Stimulated activated CD4-positive, alpha-beta T cell treated with anti-CD3 and anti-CD28 coated beads, Interleukin-2, amount 100 ng/mL, for 24 hours (primary cell): ENCODE measurements around the gene ST3GAL3.
"Not testable (repeated sequence)": the region's sequence is repeated elsewhere in the genome, so short reads cannot be mapped to it uniquely, and the experiment has no call there.

ENCODE experiments used
- DNase-seq, 2 donors: peaks; one replicate each; pipeline ENCODE4 v3.0.0-alpha.2; 2020

The ST3GAL3 gene

DNA sequence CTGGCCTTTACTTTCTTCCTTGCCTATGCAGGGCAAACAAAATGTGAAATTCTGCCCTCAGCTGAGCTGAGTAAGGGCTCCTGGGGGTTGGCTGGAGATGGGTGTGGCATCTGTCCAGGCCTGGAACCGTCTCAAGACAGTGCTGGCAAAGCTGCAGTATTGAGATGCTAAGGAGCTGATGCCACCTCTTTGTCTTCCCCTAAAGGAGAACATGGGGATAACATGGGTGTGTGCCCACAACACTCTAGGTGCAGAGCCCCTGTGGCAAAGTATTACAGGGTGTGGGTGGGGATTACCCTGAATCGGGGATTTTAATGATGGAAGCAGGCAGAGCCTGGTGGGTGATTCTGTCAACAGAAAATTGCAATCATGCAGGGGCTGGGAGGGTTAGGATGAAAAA, 2.5 kb upstream of the ST3GAL3 start:
- DNase-seq = no peak

DNA sequence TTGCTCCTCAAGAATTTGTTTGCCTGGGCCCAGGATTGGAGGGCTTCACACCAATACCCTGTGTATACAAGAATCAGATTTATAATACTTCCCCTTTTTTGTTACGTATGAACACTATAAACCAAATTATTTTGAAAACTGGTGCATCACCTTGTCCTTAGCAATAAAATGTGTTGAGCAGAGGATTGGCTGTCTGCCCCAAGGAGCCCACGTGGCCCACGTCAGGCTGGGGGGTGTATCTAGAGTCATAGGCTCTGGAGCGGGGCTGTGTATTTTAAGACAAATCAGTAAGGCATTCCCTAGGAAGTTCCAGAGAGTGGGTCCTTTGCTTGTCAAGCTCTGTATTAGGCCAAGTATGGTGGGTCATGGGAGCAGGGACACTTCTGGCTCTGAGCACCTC, 2.0 kb upstream of the ST3GAL3 start:
- no peak for DNase-seq

DNA sequence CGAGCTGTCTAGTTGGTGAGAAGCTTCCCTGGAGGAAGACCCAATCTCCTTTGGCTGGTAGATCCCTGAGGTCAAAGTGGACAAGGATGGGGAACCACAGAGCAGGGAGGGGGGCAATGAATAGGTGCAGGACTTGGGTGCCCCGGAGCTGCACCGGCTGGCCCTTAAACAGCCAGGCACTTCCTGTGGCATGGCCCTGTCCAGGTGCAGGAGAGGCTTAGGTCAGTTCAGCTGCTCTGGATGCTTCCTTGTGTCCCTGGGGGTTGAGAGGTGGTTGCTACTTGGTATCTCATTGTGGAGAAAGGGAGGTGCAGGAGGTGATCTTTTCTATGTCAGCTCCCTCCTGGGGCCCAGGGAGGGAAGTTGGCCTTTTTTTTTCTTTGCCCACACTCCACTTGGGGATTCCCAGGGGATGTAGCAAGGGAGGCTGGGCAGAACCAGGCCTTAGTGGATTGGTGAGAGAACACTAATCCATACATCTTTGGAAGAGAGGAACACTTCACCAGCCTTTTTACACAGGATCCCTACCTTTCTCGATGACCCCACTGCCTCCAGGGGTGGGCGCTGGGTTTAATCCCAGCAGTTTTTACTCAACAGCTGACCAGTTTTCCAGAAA, 1.2 kb upstream of the ST3GAL3 start:
- DNase-seq = no peak

DNA sequence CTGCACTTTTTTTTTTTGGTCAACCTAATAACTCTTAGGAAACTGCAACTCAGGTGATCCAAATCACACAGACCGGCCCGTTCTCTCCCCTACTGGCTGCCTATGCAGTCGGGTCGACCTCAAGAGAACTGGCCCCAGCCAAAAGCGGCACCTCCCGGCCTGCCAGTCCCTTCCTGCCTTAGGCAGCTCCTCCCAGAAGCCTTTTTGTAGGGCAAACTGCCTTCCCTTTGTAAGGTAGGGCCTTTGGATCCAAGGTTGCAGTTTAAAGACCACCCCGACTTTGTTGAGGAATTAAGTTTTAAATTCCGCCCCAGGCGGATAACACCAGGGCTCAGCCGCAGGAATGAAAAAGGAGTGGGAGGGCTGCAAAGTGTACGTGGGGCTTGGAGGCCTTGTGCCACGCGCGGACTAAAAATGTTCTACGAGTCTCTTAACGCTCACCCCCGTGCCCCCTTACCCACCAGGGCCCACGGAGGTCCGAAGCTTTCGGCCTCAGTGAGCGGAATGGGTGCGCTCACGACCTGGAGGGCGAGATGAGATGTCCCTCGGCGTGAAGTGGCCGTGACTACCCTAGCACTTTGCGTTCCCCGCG, 642 bp upstream of the ST3GAL3 start:
- peak; percentile 30 to 46 for DNase-seq

DNA sequence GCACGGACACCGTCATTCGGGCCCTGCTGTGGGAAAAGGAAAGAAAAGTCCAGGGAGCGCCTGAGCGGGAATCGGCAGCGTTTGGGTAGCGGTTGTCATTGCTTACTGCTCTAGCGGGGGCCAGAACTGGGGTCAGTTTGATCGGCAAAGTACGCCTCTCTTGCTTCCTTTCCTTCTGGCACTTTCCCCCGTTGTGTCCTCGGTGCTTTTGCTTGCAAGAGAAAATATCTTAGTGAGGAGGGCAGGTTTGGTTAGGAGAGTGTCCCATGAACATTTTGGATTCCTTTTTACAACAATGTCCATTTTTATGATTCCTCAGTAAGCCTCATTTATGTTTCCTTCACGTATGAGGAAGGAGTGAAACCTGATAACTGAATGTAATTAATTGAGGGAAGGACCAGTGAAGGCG, 670 bp downstream of the ST3GAL3 start:
- no peak for DNase-seq

DNA sequence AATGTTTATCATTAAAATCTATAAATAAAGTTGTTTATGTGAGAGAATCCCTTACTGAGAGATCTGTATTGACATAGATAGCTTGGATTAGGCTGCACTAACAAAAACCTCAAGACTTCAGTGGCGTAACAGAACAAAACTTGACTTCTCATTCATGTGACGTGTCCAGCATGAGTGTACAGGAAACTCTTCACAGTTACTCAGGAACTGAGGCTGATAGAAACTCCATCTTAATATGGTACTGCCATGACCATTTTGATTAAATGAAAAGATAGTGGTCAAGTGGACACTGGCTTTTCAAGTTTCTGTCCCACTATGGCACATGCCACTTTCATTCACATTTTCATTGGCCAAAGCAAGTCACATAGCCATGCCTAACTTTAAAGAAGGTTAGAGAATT, 3.7 kb downstream of the ST3GAL3 start:
- DNase-seq = no peak

DNA sequence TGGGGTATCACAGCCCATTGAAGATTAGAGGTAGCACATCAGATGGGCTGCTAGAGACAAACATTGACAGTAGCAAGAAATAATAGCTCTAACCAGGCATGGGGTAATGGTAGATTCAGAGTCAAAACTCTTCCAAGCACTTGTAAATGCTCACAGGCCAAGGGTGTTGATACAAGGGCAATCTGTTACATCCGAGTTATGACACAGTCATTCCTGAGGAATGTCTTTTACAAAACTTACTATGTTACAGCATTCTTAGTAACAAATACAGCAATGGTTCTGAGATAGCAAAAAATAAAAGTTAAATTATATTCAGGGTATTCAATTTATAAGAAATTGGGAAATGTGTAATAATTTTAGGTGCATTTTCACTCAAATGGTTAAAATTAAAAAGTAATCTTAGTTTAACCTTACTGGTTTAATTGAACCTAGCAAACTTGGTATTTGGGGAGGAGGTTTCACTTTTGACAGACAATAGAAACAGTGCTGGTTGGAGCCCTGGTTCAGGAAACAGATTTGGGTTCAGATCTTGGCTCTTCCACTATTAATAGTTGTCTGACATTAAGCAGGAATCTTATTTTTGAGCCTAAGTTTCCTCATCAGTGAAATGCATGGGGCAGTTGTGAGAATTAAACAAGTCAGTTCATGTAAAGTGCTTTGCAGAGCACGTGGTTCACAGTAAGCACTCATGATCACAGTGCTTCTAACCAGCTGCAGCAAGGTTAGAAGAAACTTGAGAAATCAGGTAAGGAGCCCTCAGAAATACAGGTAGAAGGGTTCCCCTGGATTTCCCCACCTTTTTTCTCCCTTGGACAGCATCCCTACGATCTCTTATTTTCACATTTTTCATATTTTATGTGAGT, 4.4 kb downstream of the ST3GAL3 start:
- DNase-seq = no peak

DNA sequence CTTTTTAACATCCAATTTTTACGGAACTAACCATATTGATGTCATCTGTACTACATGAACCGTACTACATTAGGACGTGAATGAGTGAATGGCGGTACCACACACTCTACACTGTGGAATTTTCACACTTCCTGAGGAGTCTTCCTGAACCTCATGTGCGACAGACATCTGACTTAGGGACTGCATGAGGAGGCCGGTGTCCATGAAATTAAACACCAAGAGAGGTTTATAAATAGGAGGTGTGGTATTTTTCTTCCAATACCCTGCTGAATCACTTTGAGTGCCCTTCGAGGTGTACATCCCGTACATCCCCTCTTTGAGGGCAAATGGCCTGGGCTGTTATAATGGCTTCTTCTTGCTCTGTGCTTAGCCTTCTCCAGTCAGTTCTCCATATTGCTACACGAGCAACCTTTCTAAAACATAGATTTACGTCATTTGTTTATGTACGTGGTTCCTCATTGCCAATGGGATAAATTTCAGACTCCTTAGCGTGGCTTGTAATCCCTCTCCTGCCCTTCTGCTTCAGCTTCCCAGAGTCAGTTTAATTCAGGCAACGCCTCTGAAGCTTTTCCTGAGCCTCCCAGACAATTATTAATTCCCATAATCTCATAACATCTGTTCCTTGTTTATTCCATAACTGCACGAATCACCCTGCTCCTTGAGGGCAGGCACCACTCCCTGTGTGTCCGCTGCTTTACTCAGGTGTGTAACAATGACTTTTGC, 9.4 kb downstream of the ST3GAL3 start:
- no peak for DNase-seq

DNA sequence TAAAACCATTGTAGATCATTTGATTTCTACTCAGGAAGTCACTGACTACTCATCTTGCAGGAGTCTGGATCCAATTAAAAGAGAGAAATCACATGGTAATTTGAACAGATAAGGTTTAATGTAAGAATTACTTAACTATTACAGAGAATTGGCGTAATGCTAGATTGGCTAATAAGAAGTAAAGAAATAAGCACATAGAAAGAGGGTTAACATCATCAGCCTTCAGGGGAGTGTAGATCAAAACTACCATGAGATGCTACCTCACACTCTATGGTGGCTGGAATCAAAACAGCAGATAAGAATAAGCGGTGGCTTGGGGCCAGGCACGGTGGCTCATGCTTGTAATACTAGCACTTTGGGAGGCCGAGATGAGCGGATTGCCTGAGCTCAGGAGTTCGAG, 11.7 kb downstream of the ST3GAL3 start:
- no peak for DNase-seq

DNA sequence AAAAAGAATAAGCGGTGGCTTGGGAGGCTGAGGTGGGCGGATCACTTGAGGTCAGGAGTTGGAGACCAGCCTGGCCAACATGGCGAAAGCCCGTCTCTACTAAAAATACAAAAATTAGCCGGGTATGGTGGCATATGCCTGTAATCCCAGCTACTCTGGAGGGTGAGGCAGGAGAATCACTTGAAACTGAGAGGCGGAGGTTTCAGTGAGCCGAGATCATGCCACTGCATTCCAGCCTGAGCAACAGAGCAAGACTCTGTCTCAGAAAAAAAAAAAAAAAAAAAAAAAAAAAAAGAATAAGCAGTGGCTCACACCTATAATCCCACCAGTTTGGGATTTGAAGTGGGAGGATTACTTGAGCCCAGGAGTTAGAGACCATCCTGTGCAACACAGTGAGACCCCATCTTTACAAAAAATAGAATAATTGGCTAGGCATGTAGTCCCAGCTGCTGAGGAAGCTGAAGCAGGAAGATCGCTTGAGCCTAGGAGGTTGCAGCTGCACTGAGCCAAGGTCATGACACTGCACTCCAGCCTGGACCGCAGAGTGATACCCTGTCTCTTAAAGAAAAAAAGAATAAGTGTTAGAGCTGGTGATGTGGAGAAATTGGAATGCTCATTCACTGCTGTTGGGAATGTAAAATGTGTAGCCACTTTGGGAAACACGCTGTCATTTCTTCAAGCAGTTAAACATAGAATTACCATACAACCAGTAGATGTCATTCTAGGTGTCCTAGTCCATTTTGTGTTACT, 12.5 kb downstream of the ST3GAL3 start:
- DNase-seq = not testable (repeated sequence)

DNA sequence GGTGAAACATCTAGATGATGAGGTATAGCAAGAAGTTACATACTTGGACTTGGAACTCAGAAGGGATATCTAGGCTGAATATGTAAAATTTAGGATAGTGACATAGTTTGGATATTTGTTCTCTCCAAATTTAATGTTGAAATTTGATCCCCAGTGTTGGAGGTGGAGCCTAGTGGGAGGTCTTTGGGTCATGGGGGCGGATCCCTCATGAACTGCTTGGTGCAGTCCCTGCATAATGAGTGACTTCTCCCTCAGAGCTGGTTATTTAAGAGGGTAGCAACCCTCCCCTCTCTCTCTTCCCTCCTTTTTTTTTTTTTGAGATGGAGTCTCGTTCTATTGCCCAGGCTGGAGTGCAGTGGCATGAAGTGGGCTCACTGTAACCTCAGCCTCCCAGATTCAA, 15.5 kb downstream of the ST3GAL3 start:
- DNase-seq = no peak

DNA sequence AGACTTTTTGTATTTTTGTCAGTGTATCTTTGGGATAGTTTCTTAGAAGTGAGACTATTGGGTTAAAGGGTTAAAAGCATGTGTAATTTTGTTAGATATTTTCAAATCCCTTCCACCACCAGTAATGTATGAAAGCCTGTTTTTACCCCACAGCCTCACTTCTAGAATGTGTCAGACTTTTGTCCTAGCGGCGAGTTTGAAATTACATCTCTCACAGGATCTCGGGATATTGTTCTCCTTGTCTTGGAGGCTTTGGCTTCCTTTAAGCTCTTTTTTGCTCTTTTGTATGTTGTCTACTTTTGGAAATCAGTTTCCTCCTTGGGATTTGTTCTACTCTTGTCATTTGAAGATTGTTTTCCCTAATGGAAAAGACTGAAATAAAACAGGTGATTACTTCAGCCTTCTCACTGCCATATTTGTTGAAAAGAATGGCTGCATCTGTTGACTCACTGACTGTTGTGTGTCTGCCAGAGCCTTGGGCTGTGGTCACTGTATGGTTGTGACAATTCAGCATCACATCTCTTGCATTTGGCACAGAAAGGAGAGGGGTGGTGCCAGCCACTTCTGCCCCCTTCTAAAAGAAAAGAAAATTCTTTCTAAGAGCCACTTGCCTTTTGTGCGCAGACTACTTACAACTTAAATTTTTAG, 22.6 kb downstream of the ST3GAL3 start:
- DNase-seq = no peak

DNA sequence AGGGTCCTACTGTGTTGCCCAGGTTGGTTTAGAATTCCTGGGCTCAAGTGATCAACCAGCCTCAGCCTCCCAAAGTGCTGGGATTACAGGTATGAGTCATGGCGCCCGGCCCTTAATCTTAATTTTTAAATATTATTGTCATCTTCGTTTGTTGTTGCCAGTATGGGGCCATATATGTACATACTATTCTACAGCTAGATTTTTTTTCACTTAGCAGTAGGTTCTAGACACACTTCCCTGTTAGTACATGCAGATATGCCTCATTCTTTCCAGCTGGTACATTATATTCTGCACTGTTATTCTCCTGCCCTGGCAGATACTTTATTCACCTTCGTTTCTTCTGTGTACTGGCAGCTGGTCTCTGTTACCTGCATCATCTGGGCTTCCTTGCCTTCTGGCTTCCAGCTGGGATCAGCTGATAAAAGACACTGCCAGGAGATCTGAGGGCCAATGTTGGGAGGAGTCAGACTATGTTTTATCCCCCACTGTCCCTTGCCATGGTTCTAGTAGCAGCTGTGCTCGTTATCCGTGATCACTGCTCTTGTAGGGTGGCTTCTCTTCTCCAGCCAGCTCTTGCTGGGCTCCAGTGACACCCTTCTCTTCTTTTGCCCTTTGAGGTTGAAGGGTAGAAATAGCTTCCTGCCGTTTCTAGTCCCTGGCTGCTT, 24.7 kb downstream of the ST3GAL3 start:
- no peak for DNase-seq

DNA sequence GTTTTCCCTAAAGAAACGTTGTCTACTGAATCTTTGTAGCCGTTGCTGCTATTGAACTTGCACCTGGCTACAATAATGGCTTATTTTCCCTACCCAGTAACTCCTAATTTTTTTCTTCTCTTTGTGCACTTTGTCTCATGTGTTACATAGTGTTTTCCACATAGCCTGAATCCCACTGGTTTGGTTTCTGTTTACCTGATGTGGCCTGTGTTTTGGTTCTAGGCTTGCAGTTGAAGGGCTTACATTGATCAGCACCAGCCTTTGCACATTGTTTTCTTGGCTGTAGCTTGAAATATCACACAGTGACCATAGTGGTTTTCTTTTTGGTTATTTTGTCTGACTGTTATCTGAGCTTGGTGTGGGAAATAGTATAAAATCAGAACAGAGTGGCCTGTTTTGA, 29.5 kb downstream of the ST3GAL3 start:
- no peak for DNase-seq

DNA sequence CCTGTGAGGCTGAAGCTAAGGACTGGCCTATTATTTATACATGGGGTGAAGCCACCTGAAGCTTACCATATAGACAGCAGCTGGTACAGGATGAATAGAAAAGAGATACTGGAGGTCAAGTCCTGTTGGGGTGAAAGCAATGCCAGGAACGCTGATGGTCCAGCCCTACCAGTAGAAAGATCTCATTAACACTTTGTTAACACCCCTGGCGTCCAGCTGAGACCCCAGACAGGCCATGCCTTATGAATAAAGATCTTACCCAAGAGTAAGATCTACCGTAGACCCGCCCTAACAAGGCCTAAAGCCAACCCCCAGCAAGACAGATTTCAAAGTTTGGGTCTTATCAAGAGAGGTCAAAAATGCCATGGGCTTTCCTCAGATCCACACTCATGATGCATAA, 34.7 kb downstream of the ST3GAL3 start:
- no peak for DNase-seq

DNA sequence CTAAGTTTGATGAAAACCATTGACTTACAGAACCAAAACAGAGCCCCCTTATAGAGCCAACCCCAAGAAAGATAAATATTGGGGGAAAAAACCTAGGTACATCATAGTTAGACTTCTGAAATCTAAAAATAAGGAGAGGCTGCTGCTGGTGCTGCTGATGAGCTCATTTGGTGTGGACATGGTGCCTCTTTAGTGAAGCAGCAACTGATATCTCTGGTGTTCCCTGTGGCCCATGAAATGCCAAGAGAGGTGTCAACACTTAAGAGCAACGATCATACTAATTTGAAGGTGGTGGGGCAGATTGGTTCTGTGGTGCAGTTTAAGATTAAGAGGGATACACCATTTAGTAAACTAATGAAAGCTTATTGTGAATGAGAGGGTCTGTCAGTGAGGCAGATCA, 35.9 kb downstream of the ST3GAL3 start:
- DNase-seq = no peak

DNA sequence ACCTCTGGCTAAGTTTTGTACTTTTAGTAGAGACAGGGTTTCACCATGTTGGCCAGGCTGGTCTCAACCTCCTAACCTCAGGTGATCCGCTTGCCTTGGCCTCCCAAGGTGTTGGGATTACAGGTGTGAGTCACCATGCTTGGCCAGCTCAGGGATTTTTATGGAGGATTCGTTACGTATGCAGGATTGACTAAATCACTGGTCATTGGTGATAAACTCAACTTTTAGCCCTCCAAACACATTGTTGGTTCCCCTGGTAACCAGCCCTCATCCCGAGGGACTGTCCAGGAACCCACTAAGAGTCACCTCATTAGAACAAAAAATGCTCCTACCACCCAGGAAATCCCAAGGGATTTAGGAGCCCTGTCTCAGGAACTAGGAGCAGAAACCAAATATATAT, 40.4 kb downstream of the ST3GAL3 start:
- no peak for DNase-seq

DNA sequence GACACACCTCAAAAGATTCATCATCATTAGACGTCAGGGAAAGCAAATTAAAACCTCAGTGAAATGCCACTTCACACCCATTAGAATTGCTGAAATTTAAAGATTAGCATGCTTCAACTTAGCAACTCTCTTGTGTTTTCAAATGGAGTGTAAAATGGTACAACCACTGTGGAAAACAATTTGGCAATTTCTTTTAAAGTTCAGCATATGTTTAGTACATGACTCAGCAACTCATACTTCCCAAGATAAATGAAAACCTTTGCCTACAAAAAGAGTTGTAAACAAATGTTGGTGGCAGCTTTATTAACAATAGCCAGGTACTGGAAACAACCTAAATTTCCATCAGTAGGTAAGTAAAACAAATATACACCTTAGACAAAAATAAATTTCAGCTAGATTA, 42.7 kb downstream of the ST3GAL3 start:
- DNase-seq = no peak

DNA sequence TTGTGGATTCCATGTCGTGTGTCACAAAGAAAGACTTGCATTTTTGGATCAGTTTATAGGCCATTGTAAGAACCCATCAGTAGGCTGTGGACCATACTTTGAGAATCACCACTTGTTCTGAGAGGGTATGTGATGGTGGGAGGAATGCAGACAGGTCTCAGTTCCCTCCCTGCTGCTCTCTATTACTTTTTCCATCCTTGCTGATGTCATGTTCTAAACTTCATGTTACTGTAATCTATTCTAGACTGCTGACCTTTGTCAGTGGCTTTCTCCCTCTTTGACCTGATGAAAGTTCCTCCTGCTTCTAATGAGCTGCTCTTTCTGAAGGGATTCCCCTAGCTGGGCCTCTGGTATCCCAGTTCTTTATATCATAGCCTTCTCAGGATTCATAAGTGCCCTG, 46.1 kb downstream of the ST3GAL3 start:
- no peak for DNase-seq

DNA sequence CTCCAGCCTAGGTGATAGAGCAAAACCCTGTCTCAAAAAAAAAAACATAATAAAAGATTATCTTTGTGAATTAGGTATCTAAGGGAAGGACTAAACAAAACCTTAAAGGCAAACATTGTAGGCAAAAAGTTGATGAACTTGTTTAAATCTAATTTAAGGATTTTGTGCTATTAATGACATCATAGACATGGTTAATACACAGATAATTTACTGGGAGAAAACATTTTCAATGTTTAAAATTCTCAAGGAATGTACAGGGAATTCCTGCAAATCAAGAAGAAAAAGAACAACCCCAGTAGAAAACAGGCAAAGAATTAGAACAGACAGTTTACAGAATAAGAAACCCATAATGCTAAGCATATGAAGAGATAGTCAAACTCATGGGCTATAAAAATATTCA, 47.6 kb downstream of the ST3GAL3 start:
- no peak for DNase-seq

DNA sequence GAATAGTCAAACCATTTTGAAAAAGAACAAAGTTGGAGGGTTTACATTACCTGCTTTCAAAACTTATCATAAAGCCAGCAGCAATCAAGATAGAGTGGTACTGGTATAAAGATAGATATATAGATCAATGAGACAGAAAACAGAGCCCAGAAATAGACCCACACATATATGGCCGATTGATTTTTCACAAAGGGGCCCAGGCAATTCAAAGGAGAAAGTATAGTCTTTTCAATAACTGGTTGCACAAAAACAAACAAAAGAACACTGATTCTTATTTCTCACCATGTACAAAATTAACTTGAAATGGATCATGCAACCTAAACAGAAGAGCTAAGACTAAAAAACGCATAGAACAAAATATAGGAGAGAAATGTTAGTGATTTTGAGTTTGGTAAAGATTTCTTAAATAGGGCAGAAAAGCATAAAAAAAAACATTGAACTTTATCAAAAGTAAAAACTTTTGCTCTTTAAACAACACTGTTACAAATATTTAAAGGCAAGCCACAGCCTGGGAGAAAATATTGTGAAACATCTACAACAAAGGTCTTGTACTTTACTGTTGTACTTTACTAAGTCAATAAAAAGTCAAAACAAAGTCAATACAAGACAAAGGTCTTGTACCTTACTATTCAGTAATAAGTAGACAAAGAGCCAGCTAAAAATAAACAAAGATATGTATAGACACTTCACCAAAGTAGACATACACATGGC, 50.2 kb downstream of the ST3GAL3 start:
- no peak for DNase-seq
